Neuron (in vitro differentiated cells): ENCODE measurements around the gene CCSER1.
"Not testable (repeated sequence)": the region's sequence is repeated elsewhere in the genome, so short reads cannot be mapped to it uniquely, and the experiment has no call there.

ENCODE experiments used
- H2AFZ ChIP-seq: one replicate; pipeline ENCODE4 v1.6.1; 2013; ENCODE audit warnings: low read depth, mild to moderate bottlenecking, inconsistent platforms, low read length, moderate library complexity
- H3K27me3 ChIP-seq: one replicate; pipeline ENCODE4 v1.6.1; 2013; ENCODE audit warnings: low read length; ENCODE audit not compliant: insufficient read depth
- H3K36me3 ChIP-seq: one replicate; pipeline ENCODE4 v1.6.1; 2013; ENCODE audit warnings: low read length; ENCODE audit not compliant: insufficient read depth
- H3K4me1 ChIP-seq: one replicate; pipeline ENCODE4 v1.6.1; 2013; ENCODE audit warnings: low read length; ENCODE audit not compliant: insufficient read depth
- H3K4me3 ChIP-seq: 2 replicates; pipeline ENCODE4 v1.5.1; 2013; ENCODE audit warnings: mild to moderate bottlenecking, low read length, moderate library complexity
- H3K9me3 ChIP-seq: one replicate; pipeline ENCODE4 v1.6.1; 2013; ENCODE audit warnings: low read length

CCSER1 gene

DNA sequence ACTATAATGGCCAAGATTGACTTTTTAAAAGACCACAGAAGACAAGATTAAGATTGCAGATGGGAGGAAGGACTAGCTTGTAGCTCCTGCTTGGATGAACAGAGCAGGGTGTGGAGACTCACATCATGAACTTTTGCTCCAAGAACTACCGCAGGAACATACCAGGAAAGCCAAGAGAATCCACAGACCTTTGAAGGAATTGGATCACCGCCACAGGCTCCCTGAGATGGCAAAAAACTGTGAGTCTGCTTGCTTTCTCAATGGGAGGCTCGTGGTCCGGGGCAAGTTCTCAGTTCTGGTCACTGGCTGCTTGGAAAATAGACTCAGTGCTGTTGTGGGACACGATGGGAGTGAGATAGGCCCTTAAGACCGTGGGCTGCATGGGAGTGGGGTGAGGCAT is 276.6 kb downstream of the CCSER1 start:
- no peak overlapping the region for H3K4me3 ChIP-seq
- no peaks in the 10 kb centered on the region for H3K4me1 ChIP-seq
- H3K9me3 ChIP-seq: no peaks in the 10 kb centered on the region
- no peak overlapping the region for H2AFZ ChIP-seq
- no peaks in the 10 kb centered on the region for H3K36me3 ChIP-seq
- H3K27me3 ChIP-seq: no peaks in the 10 kb centered on the region

DNA sequence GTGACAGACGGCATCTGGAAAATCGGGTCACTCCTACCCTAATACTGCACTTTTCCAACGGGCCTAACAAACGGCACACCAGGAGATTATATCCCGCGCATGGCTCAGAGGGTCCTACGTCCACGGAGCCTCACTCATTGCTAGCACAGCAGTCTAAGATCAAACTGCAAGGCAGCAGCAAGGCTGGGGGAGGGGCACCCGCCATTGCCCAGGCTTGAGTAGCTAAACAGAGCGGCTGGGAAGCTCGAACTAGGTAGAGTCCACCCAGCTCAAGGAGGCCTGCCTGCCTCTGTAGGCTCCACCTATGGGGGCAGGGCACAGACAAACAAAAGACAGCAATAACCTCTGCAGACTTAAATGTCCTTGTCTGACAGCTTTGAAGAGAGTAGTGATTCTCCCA is 280.7 kb downstream of the CCSER1 start:
- H2AFZ ChIP-seq: not testable (repeated sequence)

GRCh38 chr4:90412786-90413185 is 285.6 kb downstream of the CCSER1 start:
- not testable (repeated sequence) for H2AFZ ChIP-seq, H3K36me3 ChIP-seq, H3K4me1 ChIP-seq, H3K27me3 ChIP-seq, H3K4me3 ChIP-seq, H3K9me3 ChIP-seq

More for the DNA sequence above, 280.7 kb downstream of the CCSER1 start:
- not testable (repeated sequence) for H3K36me3 ChIP-seq, H3K4me1 ChIP-seq, H3K9me3 ChIP-seq, H3K27me3 ChIP-seq, H3K4me3 ChIP-seq

DNA sequence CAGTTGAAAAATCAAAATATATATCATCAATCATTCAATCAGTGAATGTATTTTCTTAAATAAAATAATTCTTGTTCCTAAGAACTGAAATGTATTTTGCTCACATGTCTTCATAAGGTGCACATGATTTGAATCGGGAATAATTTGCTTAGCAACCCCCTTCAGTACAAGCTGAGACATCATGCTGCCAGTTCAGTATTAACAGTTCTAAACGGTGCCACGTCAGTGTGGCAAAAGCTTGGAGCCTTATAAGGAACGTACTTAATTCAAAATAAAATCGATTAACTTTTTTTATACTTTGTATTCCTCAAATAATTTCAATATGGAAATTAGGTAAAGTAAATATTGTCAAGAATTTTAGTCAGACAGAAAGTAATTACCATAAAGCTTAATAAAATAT is 287.9 kb downstream of the CCSER1 start:
- Histone ChIP-seq H3K4me3 (no peak overlapping the region), H3K27me3 (no peaks in the 10 kb centered on the region), H3K4me1 (peaks cover 3% of the 10 kb centered on the region), H3K9me3 (no peaks in the 10 kb centered on the region), H3K36me3 (no peaks in the 10 kb centered on the region), H2AFZ (no peak overlapping the region)

DNA sequence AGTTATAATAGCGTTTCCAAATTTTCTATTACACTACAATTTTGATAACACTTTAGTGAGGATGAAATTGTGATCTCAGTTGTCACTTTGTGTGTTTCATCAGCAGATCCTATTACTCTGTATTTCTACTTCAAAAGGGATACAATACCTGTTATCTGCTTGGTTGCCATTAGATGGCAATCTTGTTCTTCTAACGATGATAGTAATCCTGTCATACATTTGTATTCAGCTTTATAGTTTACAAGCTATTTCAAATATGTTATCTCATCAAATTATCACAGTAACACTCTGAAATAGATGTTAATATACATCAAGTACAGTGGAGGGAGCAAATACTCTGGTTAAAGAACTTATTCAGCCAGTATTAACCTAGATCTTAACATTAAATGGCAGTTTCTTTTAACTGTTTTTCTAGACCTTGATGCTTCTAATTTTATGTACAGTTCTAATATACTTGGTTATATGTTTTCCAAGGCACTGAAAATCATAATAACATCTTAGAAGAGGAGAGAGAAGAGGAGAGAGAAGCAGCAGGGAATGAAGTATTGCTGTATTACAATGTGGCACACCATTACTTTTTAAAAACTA is 292.0 kb downstream of the CCSER1 start:
- H3K27me3 ChIP-seq: no peaks in the 10 kb centered on the region
- H3K4me3 ChIP-seq: no peak overlapping the region
- peaks cover 3% of the 10 kb centered on the region for H3K4me1 ChIP-seq
- no peaks in the 10 kb centered on the region for H3K9me3 ChIP-seq
- H2AFZ ChIP-seq: no peak overlapping the region
- no peaks in the 10 kb centered on the region for H3K36me3 ChIP-seq

- no peak overlapping the region for H2AFZ ChIP-seq
- no peak overlapping the region for H3K4me3 ChIP-seq
- H3K36me3 ChIP-seq: no peaks in the 10 kb centered on the region
- H3K4me1 ChIP-seq: peaks cover 3% of the 10 kb centered on the region
- H3K9me3 ChIP-seq: no peaks in the 10 kb centered on the region
- H3K27me3 ChIP-seq: no peaks in the 10 kb centered on the region
These were observed 294.0 kb downstream of the CCSER1 start for GRCh38 chr4:90421161-90421560.

GRCh38 chr4:90425893-90426292 is 298.7 kb downstream of the CCSER1 start:
- Histone ChIP-seq H3K4me3 (no peak overlapping the region), H3K9me3 (no peaks in the 10 kb centered on the region), H2AFZ (no peak overlapping the region), H3K27me3 (no peaks in the 10 kb centered on the region), H3K36me3 (no peaks in the 10 kb centered on the region), H3K4me1 (no peaks in the 10 kb centered on the region)

DNA sequence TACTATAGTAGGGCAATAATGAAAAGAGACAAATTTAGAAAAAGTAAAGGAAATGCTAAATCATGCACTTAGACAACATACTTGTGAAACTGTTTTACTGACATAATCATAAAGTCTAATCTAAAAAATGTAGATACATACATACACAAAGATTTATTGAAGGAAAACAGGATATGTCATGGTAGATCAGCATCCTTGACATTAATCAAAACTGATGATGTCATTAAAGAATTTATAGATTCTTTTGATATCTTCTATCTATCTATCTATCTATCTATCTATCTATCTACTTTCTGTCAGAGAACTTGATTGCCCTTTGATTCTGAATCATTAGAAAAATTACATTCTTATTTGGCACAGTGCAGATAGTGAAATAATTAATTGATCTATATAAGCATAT is 311.3 kb downstream of the CCSER1 start:
- no peaks in the 10 kb centered on the region for H3K27me3 ChIP-seq
- no peak overlapping the region for H3K4me3 ChIP-seq
- no peaks in the 10 kb centered on the region for H3K4me1 ChIP-seq
- H3K36me3 ChIP-seq: no peaks in the 10 kb centered on the region
- no peaks in the 10 kb centered on the region for H3K9me3 ChIP-seq
- no peak overlapping the region for H2AFZ ChIP-seq

DNA sequence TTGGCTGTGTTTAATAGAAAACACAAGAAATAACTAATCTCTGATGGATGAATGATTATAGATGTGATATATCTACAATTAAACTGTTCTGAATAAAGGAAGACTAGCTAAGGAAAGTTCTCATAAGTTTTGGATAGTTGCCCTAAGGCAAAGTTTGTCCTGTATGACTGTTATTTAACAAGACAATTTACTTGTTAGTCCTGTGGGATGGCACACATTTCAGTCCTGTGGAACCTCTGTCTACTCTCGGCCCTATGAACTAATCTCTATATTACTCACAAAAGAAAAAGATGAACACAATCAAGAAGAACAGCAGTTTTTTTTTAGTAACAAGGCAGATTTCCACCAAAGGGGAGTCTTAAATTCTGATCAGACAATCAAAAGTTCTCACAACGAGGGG is 314.6 kb downstream of the CCSER1 start:
- no peaks in the 10 kb centered on the region for H3K4me1 ChIP-seq
- no peaks in the 10 kb centered on the region for H3K27me3 ChIP-seq
- no peak overlapping the region for H2AFZ ChIP-seq
- H3K4me3 ChIP-seq: no peak overlapping the region
- no peaks in the 10 kb centered on the region for H3K36me3 ChIP-seq
- H3K9me3 ChIP-seq: no peaks in the 10 kb centered on the region

DNA sequence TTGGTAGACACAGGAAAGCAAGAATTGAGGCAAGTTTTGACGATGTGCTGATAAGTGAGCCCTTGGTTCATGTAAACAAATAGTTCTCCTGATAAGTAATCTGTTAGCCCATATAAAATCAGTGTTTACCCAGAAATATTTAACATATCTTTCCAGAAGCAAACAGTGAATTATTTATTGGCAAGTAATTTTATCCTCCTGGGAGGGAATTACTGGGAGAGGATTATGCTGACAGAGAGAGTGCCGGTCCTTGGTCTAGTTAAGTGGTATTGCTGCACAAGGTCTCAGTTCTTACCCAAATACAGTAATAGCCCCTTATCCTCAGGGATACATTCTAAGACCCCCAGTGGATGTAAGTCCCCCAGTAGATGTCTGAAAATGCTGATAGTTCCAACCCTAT is 315.4 kb downstream of the CCSER1 start:
- H3K36me3 ChIP-seq: no peaks in the 10 kb centered on the region

DNA sequence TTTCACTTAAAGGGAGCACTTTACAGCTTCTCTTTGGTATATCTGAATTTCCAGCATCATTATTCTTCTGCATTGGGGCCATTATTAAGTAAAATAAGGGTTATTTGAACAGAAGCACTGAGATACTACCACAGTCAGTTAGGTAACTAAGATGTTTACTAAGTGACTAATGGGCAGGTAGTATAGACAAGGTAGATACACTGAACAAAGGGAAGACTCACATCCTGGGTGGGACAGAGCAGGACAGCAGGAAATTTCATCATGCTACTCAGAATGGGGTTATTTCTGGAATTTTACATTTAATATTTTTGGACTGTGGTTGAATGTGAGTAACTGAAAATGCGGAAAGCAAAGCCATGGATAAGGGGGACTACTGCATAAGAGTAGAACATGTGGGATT is 316.0 kb downstream of the CCSER1 start:
- no peak overlapping the region for H2AFZ ChIP-seq
- H3K4me3 ChIP-seq: no peak overlapping the region
- no peaks in the 10 kb centered on the region for H3K36me3 ChIP-seq
- no peaks in the 10 kb centered on the region for H3K9me3 ChIP-seq
- no peaks in the 10 kb centered on the region for H3K4me1 ChIP-seq
- no peaks in the 10 kb centered on the region for H3K27me3 ChIP-seq

More for the DNA sequence above, 315.4 kb downstream of the CCSER1 start:
- Histone ChIP-seq H2AFZ (no peak overlapping the region), H3K9me3 (no peaks in the 10 kb centered on the region), H3K4me1 (no peaks in the 10 kb centered on the region), H3K4me3 (no peak overlapping the region), H3K27me3 (no peaks in the 10 kb centered on the region)

- no peaks in the 10 kb centered on the region for H3K9me3 ChIP-seq
- no peak overlapping the region for H3K4me3 ChIP-seq
- H3K27me3 ChIP-seq: no peaks in the 10 kb centered on the region
- no peaks in the 10 kb centered on the region for H3K4me1 ChIP-seq
- H3K36me3 ChIP-seq: no peaks in the 10 kb centered on the region
- H2AFZ ChIP-seq: no peak overlapping the region
These were observed 317.7 kb downstream of the CCSER1 start for GRCh38 chr4:90444904-90445303.

GRCh38 chr4:90445380-90445779 is 318.2 kb downstream of the CCSER1 start:
- H3K4me1 ChIP-seq: no peaks in the 10 kb centered on the region
- no peak overlapping the region for H2AFZ ChIP-seq
- no peaks in the 10 kb centered on the region for H3K36me3 ChIP-seq
- H3K4me3 ChIP-seq: no peak overlapping the region
- no peaks in the 10 kb centered on the region for H3K9me3 ChIP-seq
- no peaks in the 10 kb centered on the region for H3K27me3 ChIP-seq

DNA sequence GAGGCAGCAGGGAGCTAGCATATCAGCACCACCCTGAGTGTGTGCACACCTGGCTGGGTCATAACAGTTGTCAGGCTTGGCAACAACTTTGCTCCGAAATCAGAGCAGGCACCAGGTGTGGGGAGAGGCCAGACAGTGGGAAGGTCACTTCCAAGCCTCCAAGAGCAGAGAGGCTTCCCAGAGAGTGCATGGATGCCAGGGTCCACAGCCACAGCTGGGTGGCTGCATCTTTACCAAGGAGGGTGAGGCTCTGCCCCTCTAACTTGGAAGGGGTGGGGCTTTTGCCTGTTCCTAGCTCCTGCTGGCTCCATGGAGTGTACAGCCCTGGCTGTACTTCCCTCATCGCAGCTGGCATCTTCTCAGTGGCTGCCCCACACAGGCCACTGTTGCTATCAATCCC is 322.4 kb downstream of the CCSER1 start:
- Histone ChIP-seq H2AFZ (no peak overlapping the region), H3K9me3 (no peaks in the 10 kb centered on the region), H3K36me3 (no peaks in the 10 kb centered on the region), H3K27me3 (no peaks in the 10 kb centered on the region), H3K4me1 (no peaks in the 10 kb centered on the region), H3K4me3 (no peak overlapping the region)
